ENCODE measurements around the gene HDAC9.

HDAC9 gene

DNA sequence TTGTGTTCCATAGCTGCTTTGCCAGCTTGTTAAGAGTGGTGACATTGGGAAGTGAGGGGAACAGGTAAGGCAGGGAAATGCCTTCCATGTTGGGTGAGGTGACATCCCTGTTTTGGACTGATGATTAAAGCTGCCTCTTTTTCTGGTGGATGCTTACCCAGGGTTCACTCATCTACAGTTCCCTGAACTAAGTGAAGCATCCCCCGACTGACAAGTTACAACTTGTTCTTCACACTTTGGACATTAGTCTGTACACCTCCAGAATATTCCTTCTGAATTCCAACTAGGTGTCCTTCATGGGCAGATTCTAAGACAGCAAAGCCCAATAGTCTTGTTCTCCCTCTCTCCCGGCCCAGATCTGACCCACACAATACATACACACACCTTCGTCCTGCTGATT lies 63.4 kb downstream of the HDAC9 start:
- no peak for DNase-seq

GRCh38 chr7:18559756-18560155 lies 64.2 kb downstream of the HDAC9 start:
- no peak for DNase-seq

- no peak for DNase-seq
Measured at GRCh38 chr7:18564779-18565178, 69.2 kb downstream of the HDAC9 start.

DNA sequence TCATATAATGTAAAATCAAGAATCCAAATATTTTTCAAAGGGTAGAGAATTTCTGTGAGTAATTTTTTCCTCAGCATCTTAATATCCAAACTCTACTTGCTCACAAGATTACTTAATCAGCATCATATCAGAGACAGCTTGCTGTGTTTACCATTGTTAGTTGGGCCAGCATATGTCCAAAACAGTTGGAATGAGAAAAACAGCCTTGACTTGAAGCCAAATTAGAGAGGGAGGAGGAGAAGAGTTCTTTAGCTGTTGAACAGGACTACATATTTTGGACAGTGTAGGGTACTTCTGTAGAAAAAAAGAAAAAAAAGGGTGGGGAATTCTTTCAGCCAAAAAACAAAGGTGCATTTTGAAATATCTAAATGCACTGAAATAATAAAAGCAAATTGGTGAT lies 69.8 kb downstream of the HDAC9 start:
- no peak for DNase-seq

DNA sequence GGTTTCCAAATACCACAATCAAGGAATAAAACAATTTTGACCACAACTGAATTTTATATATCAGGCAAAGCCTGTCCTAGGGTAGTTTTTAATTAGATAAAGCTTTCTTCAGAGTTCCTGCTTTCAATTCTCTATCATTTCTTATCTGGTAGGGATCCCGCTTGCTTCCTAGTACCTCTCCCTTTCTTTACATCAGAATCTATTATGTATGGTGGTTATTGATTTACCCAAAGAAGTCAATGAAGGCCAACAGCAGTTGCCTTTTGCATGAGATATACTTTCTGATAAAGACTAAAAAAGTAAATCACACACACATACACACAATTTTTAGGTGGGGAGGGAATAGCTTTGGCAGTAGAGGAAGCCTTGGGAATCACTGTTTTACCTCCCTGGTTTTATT lies 70.7 kb downstream of the HDAC9 start:
- no peak for DNase-seq

DNA sequence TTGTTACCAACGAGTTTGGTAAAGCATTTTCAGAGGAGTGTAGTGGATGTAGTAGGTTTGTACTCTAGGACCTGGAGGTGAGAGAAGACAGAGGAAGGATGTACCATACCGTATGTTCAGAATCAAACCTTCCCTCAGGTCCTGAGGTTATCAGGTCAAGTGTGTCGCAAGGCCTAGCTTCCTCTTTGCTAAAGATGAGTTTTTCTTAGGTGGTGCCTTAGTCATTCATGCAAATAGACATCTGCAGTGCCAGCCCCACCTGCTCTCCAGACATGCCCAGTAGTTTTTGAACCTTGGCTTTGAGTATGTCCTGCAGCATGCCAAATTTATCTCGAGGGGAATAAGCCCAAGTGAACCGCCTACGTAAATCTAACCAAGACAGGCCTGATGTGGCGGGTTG lies 71.3 kb downstream of the HDAC9 start:
- DNase-seq: peak in 1 of 2 experiments; percentile 2

DNA sequence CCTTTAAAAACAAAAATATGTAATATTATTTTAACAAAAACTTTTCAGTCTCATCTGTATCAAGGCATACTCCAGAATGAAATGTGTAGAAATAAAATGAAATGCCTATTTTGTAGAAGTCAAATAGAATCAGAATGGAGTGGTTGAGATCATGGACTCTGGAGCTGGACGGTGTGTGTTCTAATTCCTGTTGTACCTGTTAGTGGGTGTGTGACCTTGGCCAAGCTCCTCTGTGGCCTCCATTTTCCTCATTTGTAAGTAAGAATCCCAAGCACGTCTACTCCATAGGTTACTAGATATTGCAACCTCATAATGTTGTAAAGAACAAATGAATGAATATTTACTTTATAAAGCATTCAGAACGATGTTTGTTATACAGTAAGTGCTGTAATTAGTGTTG lies 74.9 kb downstream of the HDAC9 start:
- DNase-seq: no peak

DNA sequence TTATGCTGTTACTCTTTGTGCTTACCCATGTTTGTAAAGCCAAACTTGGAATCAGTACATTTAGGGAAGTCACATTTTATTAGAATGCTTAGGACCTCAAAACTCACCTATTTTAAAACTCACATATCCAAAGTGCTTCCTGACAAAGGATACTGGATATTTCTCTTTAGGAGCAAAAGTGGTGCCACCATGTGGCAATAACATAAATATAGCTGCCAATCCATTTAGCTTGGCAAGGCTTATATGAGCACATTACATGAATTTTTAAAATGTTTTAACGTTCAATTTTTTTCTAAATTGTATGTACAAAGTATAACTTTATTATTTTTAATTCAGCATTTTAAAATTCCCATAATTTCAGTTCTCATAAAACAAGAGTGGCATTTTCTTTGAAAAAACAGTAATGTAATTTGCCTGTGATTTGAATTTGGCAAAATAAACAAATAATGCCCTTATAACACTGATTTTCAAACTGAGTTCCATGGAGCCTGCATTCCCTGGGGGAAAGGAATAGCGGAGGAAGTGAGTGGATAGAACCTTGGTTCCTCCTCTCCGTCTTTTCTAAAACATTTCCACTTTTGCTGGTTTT lies 75.4 kb downstream of the HDAC9 start:
- peak; percentile 3 to 11 for DNase-seq

- no peak for DNase-seq
Measured at GRCh38 chr7:18572154-18572553, 76.6 kb downstream of the HDAC9 start.

DNA sequence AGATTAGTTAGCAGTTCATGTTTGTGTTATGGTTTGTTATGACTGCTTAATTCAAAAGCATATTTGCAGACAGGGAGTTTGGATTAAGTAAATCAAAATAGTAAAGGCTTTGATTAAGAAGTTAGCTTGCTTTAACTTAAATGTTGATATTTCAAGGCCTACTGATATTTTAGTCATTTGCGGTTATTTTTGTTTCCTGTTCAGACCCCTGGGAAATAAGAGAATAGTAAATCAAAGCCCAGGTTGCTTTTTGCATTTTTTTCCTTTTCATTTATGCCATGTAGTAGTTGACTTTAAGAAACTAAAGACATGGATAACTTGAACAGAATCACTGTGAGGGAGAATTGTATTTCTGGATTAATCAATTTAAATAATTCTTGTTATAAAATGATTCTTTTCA lies 77.3 kb downstream of the HDAC9 start:
- DNase-seq: no peak

DNA sequence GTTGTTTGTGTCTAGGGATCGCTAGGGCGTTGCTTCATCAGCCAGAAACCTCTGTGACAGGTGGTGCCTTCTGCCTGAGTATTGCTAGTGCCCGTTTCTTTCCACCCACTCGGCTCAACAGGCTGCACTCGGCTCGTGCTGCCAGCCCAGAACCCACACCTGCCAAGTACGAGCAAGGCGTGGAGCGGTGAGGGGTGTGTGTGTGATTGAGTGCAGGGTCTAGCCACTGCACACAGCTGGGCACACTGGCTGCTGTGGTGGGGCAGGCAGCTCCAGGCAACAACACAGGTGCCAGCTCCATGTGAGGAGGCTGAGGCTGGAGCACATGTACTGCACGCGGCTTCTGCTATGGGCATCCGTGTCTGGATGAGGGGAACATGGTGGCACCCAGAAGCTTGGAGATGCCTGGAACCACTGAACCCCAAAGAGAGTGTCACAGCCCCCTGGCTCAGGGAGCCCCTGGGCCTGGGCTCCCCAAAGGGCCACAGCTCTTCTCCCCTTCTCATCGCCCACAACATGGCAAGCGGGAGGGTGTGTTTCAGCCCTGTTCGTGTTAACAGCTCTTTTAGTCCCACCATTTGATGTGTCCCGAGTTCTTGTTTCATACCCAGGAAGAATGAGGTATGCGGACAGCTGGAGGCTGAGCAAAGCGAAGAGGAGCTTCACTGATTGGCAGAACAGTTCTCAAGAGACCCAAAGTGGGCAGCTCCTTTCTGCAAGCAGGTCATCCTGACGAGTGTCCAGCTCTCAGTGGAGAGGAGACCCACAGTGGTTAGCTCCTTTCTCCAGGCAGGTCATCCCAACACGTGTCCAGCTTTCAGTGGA lies 78.1 kb downstream of the HDAC9 start:
- DNase-seq: no peak

- no peak for DNase-seq
Measured at GRCh38 chr7:18574235-18574540, 78.6 kb downstream of the HDAC9 start.

DNA sequence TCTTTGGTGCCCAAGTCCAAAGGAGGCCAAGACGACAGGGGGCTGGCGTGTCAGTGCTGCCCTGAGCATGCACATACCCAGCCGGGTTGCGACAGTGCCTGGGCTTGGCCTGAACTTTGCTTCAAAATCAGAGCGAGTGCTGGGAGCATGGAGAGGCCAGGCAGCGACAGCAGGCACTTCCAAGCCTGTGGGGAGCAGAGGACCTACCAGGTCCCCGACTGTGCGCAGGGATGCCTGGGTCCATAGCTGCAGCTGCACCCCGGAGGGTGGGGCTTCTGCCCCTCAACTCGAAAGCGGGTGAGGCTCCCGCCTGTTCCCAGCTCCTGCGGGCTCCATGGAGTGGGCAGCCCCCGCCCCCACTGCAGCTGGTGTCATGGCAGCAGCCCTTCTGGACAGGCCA lies 79.1 kb downstream of the HDAC9 start:
- no peak for DNase-seq

DNA sequence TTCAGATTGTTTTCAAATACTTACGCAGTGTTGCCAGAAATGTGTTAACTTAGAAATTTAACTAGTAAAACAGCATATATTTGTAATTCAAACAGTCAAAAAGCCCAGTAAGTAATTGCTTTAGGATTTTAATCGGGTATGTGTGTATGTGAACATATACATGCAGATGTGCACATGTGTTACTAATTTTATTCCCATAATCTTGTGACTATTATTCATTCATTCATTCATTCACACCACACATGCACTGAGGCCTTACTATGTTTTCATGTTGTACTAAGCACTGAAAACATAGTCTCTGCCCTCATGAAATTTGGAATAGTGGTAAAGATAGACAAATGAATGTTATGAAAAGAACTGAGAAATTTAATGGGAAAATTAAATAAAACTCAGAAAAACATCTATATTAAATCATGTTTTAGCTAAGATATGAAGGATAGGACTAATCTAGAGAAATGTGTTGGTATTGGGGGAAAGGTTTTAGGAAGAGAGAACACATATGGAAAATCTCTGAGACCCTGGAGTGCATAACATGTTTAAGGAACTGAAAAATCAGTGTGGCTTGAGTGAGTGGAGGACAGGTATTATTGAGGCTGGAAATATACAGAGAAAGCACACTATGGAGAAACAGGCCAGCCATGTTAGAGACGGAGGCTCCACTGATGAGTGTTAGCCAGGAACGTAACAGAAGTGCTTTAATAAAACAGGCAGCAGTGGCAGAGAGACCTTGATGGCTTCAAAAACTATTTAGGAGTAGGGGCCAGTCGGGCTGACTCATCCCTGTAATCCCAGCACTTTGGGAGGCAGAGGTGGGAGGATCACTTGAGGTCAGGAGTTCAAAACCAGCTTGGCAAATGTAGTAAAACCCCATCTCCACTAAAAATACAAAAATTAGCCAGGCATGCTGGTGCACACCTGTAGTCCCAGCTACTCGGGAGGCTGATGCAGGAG lies 80.3 kb downstream of the HDAC9 start:
- DNase-seq: no peak

DNA sequence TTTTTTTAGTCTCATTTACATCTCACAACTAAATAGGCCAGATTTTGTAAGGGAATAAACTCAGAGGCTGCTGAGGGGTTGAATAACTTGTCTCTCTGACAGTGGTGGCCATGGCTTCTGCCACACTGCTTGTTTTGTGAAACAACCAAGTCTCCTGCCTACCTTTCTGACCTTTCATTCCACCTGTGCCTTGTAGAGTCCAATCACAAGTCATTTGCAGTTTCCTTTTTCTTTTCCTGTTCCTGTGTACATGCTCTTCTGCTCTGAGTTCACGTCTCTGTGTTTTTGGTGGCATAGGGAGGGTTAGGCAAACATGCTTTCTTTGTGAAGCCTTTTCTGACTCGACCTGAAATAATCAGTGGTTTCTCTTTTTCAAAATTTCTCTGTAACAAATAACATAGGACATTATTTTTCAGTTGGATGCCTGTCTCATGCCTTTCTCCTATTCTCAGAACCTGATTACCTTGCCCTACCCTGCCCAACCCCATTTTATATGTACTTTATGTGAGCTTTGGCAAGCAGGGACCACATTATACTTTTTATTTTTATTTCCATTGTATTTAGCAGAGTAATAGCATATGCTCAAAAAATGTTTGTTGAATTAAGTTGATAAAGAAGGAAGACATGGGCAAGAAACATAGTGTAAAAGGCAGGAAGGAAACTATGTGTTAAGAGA lies 81.7 kb downstream of the HDAC9 start:
- DNase-seq: no peak

DNA sequence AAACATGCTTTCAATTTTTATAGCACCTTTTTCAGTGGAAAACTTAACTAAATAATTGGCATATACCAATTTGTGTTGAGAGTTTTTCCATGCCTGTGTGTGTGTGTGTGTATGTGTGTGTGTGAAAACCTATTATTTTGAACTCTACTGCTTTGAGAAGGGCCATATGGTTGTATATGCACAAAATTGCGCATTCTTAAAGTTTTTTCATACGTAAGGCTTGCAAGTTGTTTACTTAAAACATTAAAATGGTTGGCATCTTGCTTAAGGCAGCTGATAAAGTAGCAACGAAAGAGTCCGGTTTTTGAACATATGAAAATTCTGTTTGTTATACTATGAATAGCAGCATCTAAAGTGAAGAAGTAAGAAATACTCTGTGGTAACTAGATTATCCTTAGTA lies 84.1 kb downstream of the HDAC9 start:
- DNase-seq: no peak

DNA sequence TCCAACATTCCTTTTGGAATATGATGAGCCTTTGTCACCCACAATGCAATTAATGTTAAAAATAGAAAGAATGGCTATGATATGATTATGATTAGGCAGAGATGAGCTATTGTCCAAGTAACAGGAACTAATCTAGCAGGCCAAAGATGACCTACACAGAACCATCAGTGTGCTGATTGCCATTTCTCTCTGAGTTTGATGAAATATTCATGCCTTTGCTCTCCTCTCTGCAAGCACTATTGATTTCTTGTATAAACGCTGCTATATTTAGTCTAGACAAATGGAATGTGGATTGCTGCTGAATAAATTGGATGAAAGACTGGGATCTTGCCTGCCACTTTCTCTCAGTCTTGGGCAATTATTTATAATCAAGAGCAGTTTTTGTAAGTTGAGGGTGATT lies 85.4 kb downstream of the HDAC9 start:
- no peak for DNase-seq

DNA sequence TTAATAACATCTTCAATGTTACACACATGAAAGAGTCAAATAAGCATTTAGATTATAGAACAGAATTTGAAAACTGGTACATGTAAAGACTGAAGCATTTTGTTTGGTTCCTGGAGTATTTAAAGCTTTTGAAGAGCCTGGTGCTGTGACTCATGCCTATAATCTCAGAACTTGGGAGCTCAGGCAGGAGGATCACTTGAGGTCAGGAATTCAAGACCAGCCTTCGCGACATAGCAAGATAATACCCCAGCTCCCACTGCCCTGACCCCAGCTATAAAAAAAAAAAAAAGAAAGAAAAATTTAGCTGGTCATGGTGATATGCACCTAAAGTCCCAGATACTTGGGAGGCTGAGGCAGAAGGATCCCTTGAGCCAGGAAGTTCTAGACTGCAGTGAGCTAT lies 87.8 kb downstream of the HDAC9 start:
- no peak for DNase-seq

- no peak for DNase-seq
Measured at GRCh38 chr7:18590241-18590640, 94.7 kb downstream of the HDAC9 start.

DNA sequence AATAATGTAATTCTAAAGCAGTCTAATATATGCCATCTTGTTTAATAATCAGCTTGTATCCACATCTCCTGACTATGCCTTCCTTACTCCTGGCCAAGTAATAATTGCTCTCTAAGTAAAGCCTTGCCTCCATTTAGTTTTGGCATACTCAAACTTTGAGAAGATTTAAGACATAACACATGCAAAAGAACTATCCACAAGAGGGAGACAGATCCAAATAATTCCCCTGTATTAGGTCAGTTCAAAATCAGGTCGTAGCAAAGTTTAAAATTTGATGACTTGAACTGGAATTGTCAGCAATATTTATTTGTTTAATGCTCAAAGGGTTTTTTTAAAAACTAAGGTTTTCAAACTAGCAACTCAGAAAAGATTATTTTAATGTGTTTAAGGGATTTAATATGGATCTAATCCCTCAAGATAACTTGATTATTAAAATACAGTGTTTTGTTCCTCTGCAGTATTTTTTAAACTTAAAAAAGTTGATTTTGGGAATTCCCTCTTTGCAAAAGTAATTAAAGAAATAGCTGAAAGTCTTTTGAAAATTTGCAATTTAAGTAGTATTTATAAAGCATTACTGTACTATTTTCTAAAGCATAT lies 95.3 kb downstream of the HDAC9 start:
- DNase-seq: peak; percentile 31 to 47

DNA sequence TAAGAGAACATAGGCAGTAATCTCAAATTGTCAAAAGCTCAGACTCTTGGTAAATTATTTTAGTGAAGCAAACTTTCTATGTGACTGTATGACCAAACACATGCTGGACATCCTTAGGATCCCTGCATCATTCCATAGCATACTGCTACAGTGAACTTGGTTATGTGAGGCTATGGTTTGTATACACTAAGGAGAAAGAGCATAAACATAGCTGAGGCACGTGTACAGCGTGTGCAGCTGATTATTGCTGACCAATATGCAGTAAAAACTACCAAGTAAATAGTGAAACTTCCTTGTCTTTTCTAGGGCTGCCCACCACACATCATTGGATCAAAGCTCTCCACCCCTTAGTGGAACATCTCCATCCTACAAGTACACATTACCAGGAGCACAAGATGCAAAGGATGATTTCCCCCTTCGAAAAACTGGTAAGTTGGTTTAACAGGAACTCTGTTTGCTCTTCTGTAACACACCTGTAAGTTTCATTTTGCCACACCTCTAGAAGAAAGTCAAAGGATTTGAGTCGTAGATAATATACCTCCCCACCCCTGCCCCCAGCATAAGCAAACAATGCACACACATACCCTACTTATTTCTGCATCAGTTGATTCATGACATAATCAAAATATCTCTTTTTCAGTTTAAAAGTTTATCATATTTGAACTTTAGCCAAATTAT lies 98.2 kb downstream of the HDAC9 start:
- DNase-seq: no peak

DNA sequence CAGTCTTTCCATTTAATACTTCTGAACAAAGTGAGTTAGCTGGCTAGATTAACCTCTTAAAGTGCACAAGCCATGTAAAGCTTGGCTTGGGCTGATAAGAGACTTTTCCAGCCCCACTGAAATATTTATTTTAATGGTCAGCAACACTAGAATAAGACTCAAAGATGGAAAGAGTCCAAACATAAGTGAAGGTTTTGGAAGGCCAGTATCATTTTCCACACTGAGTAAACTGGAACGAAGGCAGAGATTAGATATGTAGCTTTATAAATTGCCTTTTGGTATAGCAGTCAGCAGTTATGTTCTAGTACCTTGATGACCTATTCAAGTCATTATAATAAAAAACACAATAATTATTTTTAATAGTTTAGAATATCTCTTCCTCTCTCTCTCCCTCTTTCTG lies 102.2 kb downstream of the HDAC9 start:
- DNase-seq: no peak

All from AML-193 (cell line).